ENCODE results near the gene RASAL2.

The RASAL2 gene

GRCh38 chr1:178509414-178510007, 415.6 kb downstream of the RASAL2 start:
- DNase-seq (ENCODE audit: low read depth, low spot score) = no peak

DNA sequence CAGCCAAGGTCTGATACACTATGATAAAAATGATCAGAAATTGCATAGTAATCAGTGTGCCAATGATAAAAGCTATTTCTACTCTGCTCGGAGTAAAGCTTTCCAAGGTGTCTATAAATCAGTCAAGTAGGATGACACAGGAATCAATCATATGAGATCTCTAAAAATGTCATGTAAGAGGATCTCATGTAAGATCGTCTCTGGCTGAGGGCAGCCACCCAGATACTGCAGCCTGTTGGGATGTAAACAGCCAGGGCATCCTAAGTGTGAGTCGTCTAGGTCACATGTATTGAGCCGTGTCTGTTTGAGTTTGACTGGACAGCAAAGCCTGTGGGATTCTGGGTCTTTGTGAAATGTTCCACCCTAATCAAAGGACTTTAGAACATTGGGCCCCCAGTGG, 416.3 kb downstream of the RASAL2 start:
- no peak for DNase-seq (ENCODE audit: low read depth, low spot score)

DNA sequence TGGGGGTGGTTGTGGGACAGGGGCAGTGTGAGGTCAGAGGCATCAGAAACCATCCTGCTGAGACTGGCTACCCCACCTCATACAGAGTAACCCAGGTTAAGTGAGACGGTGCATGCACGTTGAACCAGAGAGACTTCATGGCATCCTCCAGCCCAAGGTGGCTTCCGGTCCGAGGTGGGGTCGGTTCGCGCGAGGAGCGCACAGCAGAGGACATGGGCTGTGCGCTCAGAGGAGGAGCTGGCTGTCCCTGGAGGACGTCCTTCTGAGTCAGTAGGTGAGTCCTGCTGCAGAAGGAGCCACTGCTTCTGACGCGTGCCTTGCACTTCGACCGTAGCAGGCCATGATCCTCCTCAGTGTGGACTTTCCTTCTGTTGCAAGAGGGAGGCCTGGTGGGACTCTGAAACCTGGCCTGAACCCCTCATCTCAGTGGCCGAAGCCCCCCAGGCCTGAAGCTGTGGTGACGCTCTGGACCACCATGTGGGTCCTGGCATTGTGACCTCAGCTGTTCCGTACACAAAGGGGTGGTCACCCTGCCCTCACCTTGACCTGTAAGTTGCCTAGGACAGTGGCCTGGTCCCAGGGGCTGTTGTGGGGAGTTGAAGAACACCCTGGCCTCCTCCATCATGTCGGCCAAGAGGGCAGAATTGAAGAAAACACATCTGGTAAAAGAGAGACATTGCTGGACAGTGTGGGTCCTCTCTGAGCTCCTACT, 418.8 kb downstream of the RASAL2 start, which contains the start of gene TEX35:
TEX35 (plus strand) TSS at position 544 of the 712 bp plus-strand sequence; CDS start at position 624, 80 bp downstream.
- DNase-seq (ENCODE audit: low read depth, low spot score) = no peak

DNA sequence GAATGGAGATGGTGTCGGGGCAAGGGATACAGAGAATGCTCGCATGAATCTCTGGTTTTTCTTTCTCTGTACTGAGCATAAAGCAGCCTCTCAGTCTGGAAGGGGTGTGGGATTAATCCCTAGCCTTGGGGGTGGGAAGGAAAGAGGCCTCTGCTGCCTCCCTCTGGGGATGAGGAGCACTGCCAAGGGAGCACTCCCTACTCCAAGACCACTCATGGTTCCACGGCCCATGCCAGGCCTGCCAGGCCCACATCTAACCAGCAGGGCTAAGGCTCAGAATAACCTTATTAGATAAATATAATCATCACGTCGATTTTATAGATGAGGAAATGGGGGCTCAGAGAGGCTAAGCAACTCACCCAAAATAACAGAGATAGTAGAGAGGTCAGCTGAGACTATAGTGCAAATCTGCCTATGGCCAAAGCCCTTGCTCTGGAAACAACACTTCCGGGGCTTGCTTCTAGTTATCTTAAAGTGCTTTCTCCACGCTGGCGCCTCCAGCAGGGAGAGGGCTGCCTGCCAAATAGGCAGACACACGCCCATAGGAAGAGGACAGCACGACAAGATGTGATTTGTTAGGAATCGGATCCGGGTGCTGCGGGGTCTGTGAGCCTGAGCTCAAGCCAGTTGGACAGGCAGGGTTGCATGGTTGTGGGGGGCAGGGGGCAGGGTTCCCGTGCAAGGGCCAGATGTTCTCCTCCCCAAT, 419.5 kb downstream of the RASAL2 start:
- no peak for DNase-seq (ENCODE audit: low read depth, low spot score)

DNA sequence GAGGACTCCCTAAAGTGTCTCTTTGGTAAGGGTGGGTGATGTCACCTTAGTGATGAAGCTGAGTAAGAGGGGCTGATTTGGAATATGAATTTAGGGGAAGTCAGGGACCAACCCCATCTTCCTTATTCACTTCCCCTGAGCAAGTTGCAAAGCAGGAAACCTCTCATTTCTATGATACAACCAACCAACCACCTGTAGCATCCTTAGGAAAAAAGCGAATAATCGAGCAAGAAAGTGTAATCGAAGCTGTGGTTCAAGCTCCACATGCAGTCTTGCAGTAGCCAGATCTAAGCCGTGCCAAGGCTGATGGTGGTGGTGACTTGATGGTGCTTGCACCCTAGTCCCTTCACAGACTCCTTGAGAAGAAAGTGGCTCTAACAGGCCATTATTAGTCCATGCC, 422.2 kb downstream of the RASAL2 start:
- DNase-seq (ENCODE audit: low read depth, low spot score) = no peak

DNA sequence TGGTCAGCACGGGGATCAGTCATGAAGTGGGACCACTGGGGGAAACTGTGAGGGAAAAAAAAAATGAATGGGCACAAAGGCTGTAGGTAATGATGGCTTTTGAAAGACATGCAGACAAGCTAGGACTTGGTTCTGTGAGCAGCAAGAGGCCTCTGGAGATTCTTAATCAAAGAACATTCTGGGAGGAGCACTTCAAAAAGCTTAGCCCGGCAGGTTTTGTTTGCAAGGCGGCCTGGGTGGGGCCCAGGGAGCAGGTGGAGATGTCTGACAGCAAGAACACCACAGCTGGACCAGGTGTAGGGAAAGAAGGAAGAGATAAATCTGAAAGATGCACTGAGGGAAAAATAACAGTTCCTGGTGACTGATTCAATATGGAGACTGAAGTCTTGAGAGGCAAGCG, 425.0 kb downstream of the RASAL2 start:
- DNase-seq (ENCODE audit: low read depth, low spot score) = no peak

- no peak for DNase-seq (ENCODE audit: low read depth, low spot score)
Measured at GRCh38 chr1:178520803-178521202, 426.9 kb downstream of the RASAL2 start.

DNA sequence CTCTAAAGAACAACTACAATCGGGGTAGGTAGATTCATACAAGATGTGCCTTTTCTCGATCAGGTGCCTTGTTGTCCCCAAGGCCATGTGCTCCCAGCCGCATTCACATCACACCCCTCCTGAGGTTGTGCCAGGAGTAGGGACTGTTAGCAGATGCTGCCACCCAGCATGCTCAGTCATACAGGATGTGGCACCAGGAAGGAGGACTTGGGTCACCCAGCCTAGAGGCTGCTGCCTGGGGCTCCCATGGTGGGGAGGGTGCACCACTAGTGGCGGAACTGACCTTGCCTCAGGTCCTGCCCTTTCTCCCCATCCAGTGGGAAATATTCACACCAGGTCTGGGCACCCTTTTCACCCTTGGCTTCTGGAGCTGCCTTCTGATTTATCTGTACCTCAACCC, 427.3 kb downstream of the RASAL2 start:
- DNase-seq (ENCODE audit: low read depth, low spot score) = no peak

GRCh38 chr1:178527117-178527516, 433.2 kb downstream of the RASAL2 start:
- no peak for DNase-seq (ENCODE audit: low read depth, low spot score)

DNA sequence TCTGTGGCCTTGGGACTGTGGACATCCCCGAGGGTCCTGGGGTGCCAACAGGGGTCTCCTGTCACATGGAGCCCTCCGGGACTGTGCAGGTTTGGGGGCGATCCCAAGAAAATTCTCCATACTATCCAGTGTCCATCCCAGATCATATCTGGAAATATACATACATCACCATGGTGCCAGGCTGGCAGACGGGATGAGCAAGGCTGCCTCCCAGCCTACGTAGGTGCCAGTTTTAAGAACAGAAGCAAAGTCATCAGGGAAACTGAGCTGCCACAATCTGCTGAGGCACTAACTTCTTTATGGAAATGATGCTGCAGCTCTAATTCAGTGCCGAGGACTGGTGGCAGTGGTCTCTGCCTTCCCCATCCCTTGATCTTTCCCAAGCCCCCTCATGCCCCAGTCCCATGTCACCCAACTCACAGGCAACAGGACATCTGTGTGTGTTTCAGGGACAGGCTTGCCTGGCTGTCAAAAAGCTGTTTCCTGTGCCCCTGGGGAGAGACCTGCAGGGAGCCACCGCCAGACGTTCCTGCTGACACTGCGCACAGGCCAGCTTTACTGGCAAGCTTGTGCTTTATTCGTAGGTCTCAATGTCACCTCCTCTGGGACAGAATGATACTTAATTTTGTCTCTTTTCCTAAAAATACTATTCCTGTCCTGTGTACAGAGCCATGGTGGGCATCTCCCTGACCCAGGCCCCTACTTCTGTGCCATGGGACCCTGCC, 434.5 kb downstream of the RASAL2 start:
- DNase-seq (ENCODE audit: low read depth, low spot score) = no peak

- DNase-seq (ENCODE audit: low read depth, low spot score) = no peak
Measured at GRCh38 chr1:178528953-178529335, 435.0 kb downstream of the RASAL2 start.

DNA sequence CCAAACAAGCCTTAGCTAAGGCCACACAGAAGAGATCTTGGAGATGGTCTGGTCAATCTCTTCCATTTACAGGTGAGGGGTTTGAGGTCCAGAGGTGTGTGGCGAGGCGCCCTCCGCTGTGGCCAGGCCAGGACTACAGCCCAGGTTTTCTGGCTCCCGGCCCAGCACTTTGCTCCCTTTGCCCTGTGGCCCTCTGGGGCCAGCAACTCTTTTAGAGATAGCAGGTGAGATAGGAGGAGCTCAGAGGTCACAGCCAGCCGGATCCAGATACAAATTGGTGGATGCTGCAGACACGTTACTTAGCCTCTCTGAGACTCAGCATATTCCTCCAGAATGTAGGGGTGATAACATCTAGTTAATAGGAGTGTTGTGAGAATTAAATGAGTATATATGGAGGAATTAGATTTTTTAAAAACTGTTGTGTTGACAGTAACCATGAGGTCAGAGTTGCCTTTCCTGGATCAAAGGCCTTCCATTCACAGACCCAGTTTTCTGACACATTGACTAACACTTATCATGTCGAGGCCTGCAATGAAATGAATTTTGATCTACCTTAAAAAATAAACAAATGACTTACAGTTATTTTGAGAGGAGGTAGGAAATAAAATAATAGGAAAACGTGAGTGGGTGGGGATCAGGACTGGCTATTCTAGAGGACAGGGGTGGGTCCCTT, 435.6 kb downstream of the RASAL2 start:
- no peak for DNase-seq (ENCODE audit: low read depth, low spot score)

- no peak for DNase-seq (ENCODE audit: low read depth, low spot score)
Measured at GRCh38 chr1:178530037-178530402, 436.1 kb downstream of the RASAL2 start.

DNA sequence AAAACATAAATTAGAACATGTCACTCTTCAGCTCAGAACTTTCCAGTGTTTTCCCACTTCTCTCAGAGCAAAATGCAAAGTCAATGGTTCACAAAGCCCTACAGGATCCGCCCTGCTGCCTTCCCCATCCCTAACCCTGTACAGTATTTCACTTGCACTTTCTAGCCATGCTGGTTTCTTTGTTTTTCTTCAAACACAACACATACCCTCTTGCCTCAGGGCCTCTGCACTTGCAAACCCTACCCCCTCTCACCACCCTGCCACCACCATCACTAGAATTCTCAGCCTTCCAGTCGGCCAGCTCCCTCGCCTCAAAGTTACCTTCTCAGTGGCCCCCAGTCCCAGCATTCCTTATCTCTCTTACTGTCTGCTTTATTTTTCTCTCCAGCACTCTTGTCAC, 436.6 kb downstream of the RASAL2 start:
- no peak for DNase-seq (ENCODE audit: low read depth, low spot score)

DNA sequence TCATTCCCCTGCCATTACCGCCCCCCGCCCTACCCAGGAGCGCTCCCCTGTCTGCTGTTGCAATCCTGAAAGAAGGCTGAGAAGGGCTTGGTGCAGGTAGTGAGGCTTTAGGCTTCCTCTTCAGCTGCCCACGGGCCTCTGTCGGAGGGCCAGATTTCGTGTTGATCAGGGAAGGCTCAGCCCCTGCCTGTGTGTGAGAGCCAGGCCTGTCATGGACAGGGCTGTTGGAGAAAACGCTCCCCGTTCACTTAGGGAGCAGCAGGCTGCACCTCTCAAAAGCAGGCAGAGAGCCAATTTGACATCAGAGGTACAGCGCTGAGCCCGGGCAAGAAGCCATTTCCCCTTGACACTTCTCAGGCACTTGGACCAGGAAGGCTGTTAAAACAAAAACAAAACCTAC, 438.0 kb downstream of the RASAL2 start:
- DNase-seq (ENCODE audit: low read depth, low spot score) = no peak

DNA sequence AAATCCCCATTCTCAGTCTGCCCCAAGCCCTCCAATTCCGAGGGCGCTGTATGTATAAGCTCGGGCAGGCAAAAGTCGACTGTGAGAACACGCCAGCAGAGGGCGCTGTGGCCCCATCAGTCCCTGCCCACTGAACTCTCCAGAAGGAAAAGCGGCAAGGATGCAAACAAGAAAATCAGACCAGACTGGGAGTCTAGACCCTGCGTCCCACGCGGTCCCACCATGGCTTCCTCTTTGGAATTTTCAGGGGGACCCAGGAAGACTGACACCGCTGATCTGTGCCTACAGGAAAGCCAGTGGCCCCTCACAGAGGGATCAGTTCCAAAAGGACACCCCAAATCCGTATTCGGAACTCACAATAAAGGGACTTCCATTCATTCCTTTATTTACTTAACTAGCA, 438.5 kb downstream of the RASAL2 start:
- no peak for DNase-seq (ENCODE audit: low read depth, low spot score)

DNA sequence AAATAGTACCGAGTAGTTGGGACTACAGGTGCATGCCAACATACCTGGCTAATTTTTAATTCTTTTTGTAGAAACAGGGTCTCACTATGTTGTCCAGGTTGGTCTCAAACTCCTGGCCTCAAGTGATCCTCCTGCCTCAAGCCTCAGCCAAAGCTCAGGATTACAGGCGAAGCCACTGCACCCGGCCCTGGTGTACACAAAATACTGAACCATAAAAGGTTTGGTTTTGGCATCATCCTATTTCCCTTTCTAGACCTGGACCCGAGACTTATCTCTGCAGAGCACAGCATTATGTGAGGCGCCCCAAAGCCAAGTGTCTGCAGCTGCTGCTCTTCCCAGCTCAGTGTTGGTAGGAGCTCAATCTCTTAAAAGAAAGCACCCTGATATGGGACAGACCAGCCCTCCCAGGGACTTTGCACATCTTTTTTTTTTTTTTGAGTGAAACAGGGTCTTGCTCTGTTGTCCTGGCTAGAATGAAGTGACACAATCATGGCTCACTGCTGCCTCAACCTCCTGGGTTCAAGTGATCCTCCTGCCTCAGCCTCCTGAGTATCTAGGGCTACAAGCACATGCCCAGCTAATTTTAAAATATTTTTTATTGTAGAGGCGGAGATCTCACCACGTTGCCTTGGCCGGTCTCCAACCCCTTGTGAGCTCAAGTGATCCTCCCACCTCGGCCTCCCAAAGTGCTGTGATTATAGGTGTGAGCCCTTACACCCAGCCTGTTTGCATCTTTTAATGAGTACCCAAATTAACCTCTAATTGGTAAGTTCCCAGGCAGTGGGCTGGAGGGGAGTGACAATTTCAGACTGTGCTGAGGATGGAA, 439.4 kb downstream of the RASAL2 start:
- DNase-seq (ENCODE audit: low read depth, low spot score) = no peak

All from smooth muscle cell of the brain vasculature (primary cell).